GM13977 (cell line): ENCODE results near the gene NFKB1.

ENCODE experiments used
- DNase-seq: peaks from one replicate; pipeline ENCODE4 v3.0.0; 2012; ENCODE audit warnings: low spot score
- CTCF ChIP-seq: IDR thresholded peaks from 2 replicates; pipeline ENCODE4 v1.5.1; 2012; ENCODE audit warnings: mild to moderate bottlenecking, control low read depth; ENCODE audit not compliant: insufficient read depth; ENCODE audit errors: extremely low read depth, missing control alignments
- in situ Hi-C: fragments of 300-500 bp; cut with MboI; formaldehyde crosslinking; loops from one replicate; pipeline ENCODE4 v1.12.0; 2022; ENCODE audit warnings: low sequenced_read_pairs, low pct_unique_long_range_greater_than_20kb, mixed read lengths, inconsistent platforms; ENCODE audit not compliant: unreplicated experiment

Gene NFKB1

GRCh38 chr4:102500696-102501446, at the start of gene NFKB1:
NFKB1 (plus strand) TSS chr4:102501359; CDS start chr4:102525519, 24,160 bp downstream.
- TF ChIP-seq CTCF, result no peak
- DNase-seq, result peak; percentile 81
- in situ Hi-C loops, result loop anchor here (10.0 kb wide), 1 partner anchor 84 kb away; no protein-coding TSS in a partner anchor

GRCh38 chr4:102452854-102453253, 48.3 kb upstream of the NFKB1 start:
- TF ChIP-seq CTCF, result no peak
- no peak for DNase-seq
- in situ Hi-C loops, result loop anchor here (10.0 kb wide), 1 partner anchor 172 kb away; no protein-coding TSS in a partner anchor

- no peak for DNase-seq
- in situ Hi-C loops, result loop anchor here (10.0 kb wide), 1 partner anchor 171 kb away; no protein-coding TSS in a partner anchor
- TF ChIP-seq CTCF, result no peak
These were observed 47.3 kb upstream of the NFKB1 start for GRCh38 chr4:102453827-102454226.

DNA sequence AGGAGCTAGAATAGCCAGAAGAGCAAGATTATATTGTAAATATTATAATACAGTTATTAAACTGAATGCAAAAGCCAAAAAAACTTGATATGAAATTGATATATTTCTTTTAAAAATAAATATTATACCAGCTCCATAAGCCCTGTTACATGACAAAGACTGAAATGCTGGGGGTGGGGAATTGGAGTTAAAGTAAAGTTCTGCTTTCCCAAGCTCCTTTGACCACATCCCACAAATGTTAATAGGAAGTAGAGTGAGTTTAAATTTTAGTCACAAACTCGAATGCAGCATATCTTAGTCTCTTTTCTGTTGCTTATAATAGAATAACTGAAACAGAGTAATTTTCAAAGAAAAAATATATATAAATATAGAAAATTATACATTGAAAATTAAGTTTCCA, 46.9 kb upstream of the NFKB1 start:
- no peak for DNase-seq
- in situ Hi-C loops, result loop anchor here (10.0 kb wide), 1 partner anchor 171 kb away; no protein-coding TSS in a partner anchor
- no peak for TF ChIP-seq CTCF

DNA sequence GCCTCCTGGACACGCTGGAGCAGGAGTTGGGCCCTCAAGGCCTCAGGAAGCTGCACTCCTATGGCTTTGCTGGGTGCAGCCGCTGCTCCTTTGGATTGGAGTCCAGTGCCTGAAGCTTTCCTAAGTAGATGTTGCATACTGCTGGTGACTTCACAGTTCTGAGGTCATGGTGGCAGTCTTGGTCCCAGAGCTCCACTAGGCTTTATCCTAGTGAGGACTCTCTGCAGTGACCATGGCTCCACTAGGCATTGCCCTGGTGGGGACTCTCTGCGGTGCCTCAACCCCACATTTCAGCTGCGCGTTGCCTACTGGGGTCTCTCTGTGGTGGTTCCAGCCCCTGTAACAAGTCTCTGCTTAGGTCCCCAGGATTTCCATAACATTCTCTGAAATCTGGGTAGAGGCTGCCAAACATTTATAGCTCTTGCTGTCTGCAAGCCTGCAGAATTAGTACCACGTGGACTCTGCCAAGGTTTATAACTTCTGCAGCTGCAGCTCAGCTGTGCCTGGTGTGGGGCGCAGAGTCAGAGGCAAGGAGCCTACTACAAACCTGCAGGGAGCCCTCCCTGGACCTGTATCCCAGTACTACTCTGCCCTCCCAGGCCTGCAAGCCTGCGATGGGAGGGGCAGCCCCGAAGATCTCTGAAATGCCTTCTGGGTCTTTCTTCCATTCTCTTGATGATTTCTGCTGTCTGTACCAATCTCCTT, 46.0 kb upstream of the NFKB1 start:
- no peak for TF ChIP-seq CTCF
- no peak for DNase-seq
- in situ Hi-C loops, result loop anchor here (10.0 kb wide), 1 partner anchor 170 kb away; no protein-coding TSS in a partner anchor

DNA sequence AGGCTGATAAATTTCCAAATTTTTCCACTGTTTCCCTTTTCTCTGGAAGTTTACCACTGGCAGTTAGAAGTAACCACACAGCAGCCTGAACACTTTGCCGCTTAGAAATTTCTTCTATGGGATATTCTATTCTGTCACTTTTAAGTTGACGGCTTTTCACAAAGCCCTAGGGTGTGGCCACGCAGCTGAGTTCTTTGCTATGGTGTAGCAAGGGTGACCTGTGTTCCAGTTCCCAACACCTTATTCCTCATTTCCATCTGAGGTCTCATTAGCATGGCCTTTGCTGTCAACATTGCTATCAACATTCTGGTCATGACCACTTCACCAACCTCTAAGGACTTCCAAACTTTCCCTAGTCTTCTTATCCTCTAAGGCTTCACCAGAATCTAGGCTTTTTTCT, 45.4 kb upstream of the NFKB1 start:
- in situ Hi-C loops, result loop anchor here (10.0 kb wide), 1 partner anchor 169 kb away; no protein-coding TSS in a partner anchor
- TF ChIP-seq CTCF, result no peak
- no peak for DNase-seq
